GM12891 (cell line): ENCODE results near the gene PTPRN.

Experiments used
- POLR2A ChIP-seq: IDR thresholded peaks from 2 replicates; pipeline ENCODE4 v1.6.1; 2011; ENCODE audit warnings: low read depth, low read length, control low read depth
- SPI1 ChIP-seq: IDR thresholded peaks from 2 replicates; pipeline ENCODE4 v1.6.1; 2011; ENCODE audit warnings: low read depth, low read length, control low read depth

GRCh38 chr2:219335373-219335786 lies 26.2 kb upstream of the PTPRN start:
- no peak for TF ChIP-seq POLR2A
- TF ChIP-seq SPI1: no peak
